OCI-LY7 (cell line): ENCODE measurements around the gene AQP9. TPM values are rescaled to one million over a fixed set of nuclear protein-coding genes. Genes with fewer than 3 reads are reported as not detected.

Experiments
- BruUV-seq: library from RNA; stranded (reverse); fragments of 400-500 nt; replicated peaks from 2 replicates; lab custom pipeline; 2021; lab: Mats Ljungman, UMichigan
- CTCF ChIA-PET: fragments of 300-600 bp; sonication (Branson Sonifier 250); formaldehyde crosslinking; loops from one replicate; lab custom pipeline; 2022; ENCODE audit warnings: antibody characterized with exemption; ENCODE audit not compliant: unreplicated experiment; lab: Charles Lee
- POLR2A ChIA-PET: fragments of 300-600 bp; sonication (Branson Sonifier 250); formaldehyde crosslinking; loops from one replicate; lab custom pipeline; 2022; ENCODE audit warnings: antibody characterized with exemption; lab: Charles Lee
- DNase-seq: peaks from one replicate; pipeline ENCODE4 v3.0.0-alpha.2; 2015; ENCODE audit warnings: low spot score
- H2AFZ ChIP-seq: fragments of 200-600 bp; sonication (generic), shearing (Covaris generic); 2 replicates; pipeline ENCODE4 v1.6.1; 2014; ENCODE audit warnings: mild to moderate bottlenecking, antibody characterized with exemption, low read length, moderate library complexity
- H3K27ac ChIP-seq: fragments of 200-600 bp; sonication (generic); 2 replicates; pipeline ENCODE4 v1.5.1; 2014; ENCODE audit warnings: mixed run types, low read depth, mild to moderate bottlenecking, moderate library complexity, low read length, inconsistent platforms; ENCODE audit not compliant: poor library complexity, severe bottlenecking
- H3K36me3 ChIP-seq: fragments of 200-600 bp; sonication (generic); 2 replicates; pipeline ENCODE4 v1.6.1; 2014; ENCODE audit warnings: mild to moderate bottlenecking, antibody characterized with exemption, low read length, moderate library complexity, mixed read lengths; ENCODE audit not compliant: insufficient read depth
- H3K4me1 ChIP-seq: fragments of 200-600 bp; sonication (generic); 2 replicates; pipeline ENCODE4 v1.5.1; 2014; ENCODE audit warnings: mild to moderate bottlenecking, low read length; ENCODE audit not compliant: insufficient read depth, poor library complexity, severe bottlenecking
- H3K4me2 ChIP-seq: fragments of 200-600 bp; sonication (generic); 2 replicates; pipeline ENCODE4 v1.6.1; 2014; ENCODE audit warnings: mild to moderate bottlenecking, low read length
- H3K4me3 ChIP-seq: fragments of 200-600 bp; sonication (generic); 2 replicates; pipeline ENCODE4 v1.5.1; 2014; ENCODE audit warnings: mild to moderate bottlenecking, low read depth, low read length; ENCODE audit not compliant: poor library complexity, severe bottlenecking
- H3K79me2 ChIP-seq: fragments of 200-600 bp; sonication (generic); 2 replicates; pipeline ENCODE4 v1.6.1; 2016; ENCODE audit warnings: low read depth, mild to moderate bottlenecking, low read length, moderate library complexity, mixed read lengths; ENCODE audit not compliant: insufficient read depth
- H3K9me2 ChIP-seq: fragments of 200-600 bp; sonication (generic); 2 replicates; pipeline ENCODE4 v1.6.1; 2016; ENCODE audit warnings: mild to moderate bottlenecking, low read length, mixed read lengths; ENCODE audit not compliant: insufficient read depth
- H3K9me3 ChIP-seq: fragments of 200-600 bp; sonication (generic); 2 replicates; pipeline ENCODE4 v1.6.1; 2014; ENCODE audit warnings: mild to moderate bottlenecking, mixed run types, low read length, mixed read lengths
- H4K20me1 ChIP-seq: fragments of 200-600 bp; sonication (generic); 2 replicates; pipeline ENCODE4 v1.6.1; 2014; ENCODE audit warnings: mild to moderate bottlenecking, antibody characterized with exemption, low read length, moderate library complexity, mixed read lengths; ENCODE audit not compliant: insufficient read depth
- CTCF ChIP-seq: fragments of 200-600 bp; sonication (generic); conservative IDR thresholded peaks from 2 replicates; pipeline ENCODE4 v1.5.1; 2014; ENCODE audit warnings: mild to moderate bottlenecking, antibody characterized with exemption, low read length, moderate library complexity, mixed read lengths
- EZH2phosphoT487 ChIP-seq: fragments of 200-600 bp; sonication (generic); IDR thresholded peaks from 2 replicates; pipeline ENCODE4 v1.6.1; 2018; ENCODE audit warnings: low read depth, borderline replicate concordance, mild to moderate bottlenecking, mixed run types, antibody characterized with exemption, low read length, moderate library complexity, mixed read lengths
- intact Hi-C: fragments of 100-400 bp; cut with micrococcal nuclease; formaldehyde crosslinking; loops from one replicate; pipeline ENCODE4 v1.10.0; 2022; ENCODE audit not compliant: unreplicated experiment
- total RNA-seq, 2 experiments: library from RNA; depleted of rRNA in 1 of 2; stranded (reverse); fragments of >200 nt in 1 of 2; shearing (Covaris generic) in 1 of 2; gene quantifications; 2 replicates each; pipeline ENCODE4 v1.2.3, GENCODE V29; 2014 to 2022

The AQP9 gene
- total RNA-seq, 2 experiments from 2014 or later = not detected

- POLR2A ChIA-PET = interaction anchor here (1.5 kb wide), 1 partner anchor 35 kb away, joined by 4 read pairs; no protein-coding TSS in a partner anchor
- H3K4me2 ChIP-seq = no peak overlapping the region
- no peaks in the 10 kb centered on the region for H3K36me3 ChIP-seq
Measured at GRCh38 chr15:58228718-58229117, 90.5 kb downstream of the AQP9 start.

GRCh38 chr15:58229297-58229768 is 91.2 kb downstream of the AQP9 start:
- no peak for DNase-seq
- ChIA-PET POLR2A (interaction anchor here (0.9 to 1.5 kb wide), 2 partner anchors 35 to 113 kb away, joined by 3 to 4 read pairs; no protein-coding TSS in a partner anchor), CTCF (no interaction called here)
- no peaks in the 10 kb centered on the region for H4K20me1 ChIP-seq
- no peaks in the 10 kb centered on the region for H3K79me2 ChIP-seq
- no peaks in the 10 kb centered on the region for H3K4me1 ChIP-seq
- H3K4me2 ChIP-seq = no peak overlapping the region
- H3K4me3 ChIP-seq = no peak overlapping the region
- intact Hi-C loops = loop anchor here (10.0 kb wide), 1 partner anchor 605 kb away; no protein-coding TSS in a partner anchor
- BruUV-seq = no TSS peak
- H3K27ac ChIP-seq = no peak overlapping the region
- H2AFZ ChIP-seq = no peak overlapping the region
- H3K36me3 ChIP-seq = no peaks in the 10 kb centered on the region
- no peaks in the 10 kb centered on the region for H3K9me2 ChIP-seq
- H3K9me3 ChIP-seq = no peaks in the 10 kb centered on the region
- no peak for TF ChIP-seq EZH2phosphoT487
- TF ChIP-seq CTCF = no peak

More at GRCh38 chr15:58228718-58229117, 90.5 kb downstream of the AQP9 start:
- Histone ChIP-seq H4K20me1 (no peaks in the 10 kb centered on the region), H3K79me2 (no peaks in the 10 kb centered on the region), H3K9me3 (no peaks in the 10 kb centered on the region), H3K9me2 (no peaks in the 10 kb centered on the region), H3K4me3 (no peak overlapping the region), H3K27ac (no peak overlapping the region), H3K4me1 (no peaks in the 10 kb centered on the region), H2AFZ (no peak overlapping the region)
- no peak for DNase-seq
- no TSS peak for BruUV-seq
- TF ChIP-seq CTCF = no peak
- no peak for TF ChIP-seq EZH2phosphoT487
- CTCF ChIA-PET = no interaction called here
- intact Hi-C loops = loop anchor here (10.0 kb wide), 1 partner anchor 606 kb away; no protein-coding TSS in a partner anchor
